Measurements from ENCODE around the gene TMED5.

- TF ChIP-seq, protein P1, sequence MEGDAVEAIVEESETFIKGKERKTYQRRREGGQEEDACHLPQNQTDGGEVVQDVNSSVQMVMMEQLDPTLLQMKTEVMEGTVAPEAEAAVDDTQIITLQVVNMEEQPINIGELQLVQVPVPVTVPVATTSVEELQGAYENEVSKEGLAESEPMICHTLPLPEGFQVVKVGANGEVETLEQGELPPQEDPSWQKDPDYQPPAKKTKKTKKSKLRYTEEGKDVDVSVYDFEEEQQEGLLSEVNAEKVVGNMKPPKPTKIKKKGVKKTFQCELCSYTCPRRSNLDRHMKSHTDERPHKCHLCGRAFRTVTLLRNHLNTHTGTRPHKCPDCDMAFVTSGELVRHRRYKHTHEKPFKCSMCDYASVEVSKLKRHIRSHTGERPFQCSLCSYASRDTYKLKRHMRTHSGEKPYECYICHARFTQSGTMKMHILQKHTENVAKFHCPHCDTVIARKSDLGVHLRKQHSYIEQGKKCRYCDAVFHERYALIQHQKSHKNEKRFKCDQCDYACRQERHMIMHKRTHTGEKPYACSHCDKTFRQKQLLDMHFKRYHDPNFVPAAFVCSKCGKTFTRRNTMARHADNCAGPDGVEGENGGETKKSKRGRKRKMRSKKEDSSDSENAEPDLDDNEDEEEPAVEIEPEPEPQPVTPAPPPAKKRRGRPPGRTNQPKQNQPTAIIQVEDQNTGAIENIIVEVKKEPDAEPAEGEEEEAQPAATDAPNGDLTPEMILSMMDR (IDR thresholded peaks at IDR 0.05) = no peak
- no peak for TF ChIP-seq EZH2 (IDR thresholded peaks at IDR 0.05)
These were observed 18.9 kb upstream of the TMED5 start for GRCh38 chr1:93199150-93199549.

All from neural progenitor cell (in vitro differentiated cells).